HepG2 (cell line): ENCODE data around the gene GFAP. TPM values are rescaled to one million over a fixed set of nuclear protein-coding genes. Genes with fewer than 3 reads are reported as not detected.

ENCODE experiments used
- ATAC-seq: fragments of 200-7000 bp; cut with Tn5 transposase; 3 replicates; pipeline ENCODE4 v1.9.1; 2020; ENCODE audit warnings: mild to moderate bottlenecking, moderate library complexity
- BruUV-seq: library from RNA; stranded (reverse); fragments of 400-500 nt; replicated peaks from 2 replicates; lab custom pipeline; 2021; lab: Mats Ljungman, UMichigan
- CTCF ChIA-PET: fragments of 300-600 bp; formaldehyde crosslinking; extraction: SDS; loops from one replicate; lab custom pipeline; 2021; ENCODE audit warnings: low total read pairs, inconsistent platforms, low intra/inter-chr PET ratio; lab: Yijun Ruan, JAX
- POLR2A ChIA-PET: fragments of 350-600 bp; sonication (Branson Sonifier 250); formaldehyde crosslinking; loops from one replicate; lab custom pipeline; 2020; ENCODE audit warnings: antibody characterized with exemption, inconsistent platforms; lab: Yijun Ruan, JAX
- DNase-seq: peaks from one replicate; pipeline ENCODE4 v3.0.0-alpha.2; 2015; ENCODE audit warnings: low spot score
- FAIRE-seq: peaks from 3 replicates; lab custom pipeline; 2011; peaks lifted over from hg19 to GRCh38; lab: Jason Lieb, UNC
- H2AFZ ChIP-seq: one replicate; pipeline ENCODE4 v1.6.1; 2011; ENCODE audit warnings: low read length, inconsistent platforms
- H3K27ac ChIP-seq: fragments of 300-600 bp; 3 replicates; pipeline ENCODE4 v1.8.0; 2011; ENCODE audit warnings: mixed run types, mild to moderate bottlenecking, mixed read lengths, low read length, inconsistent platforms; ENCODE audit not compliant: insufficient read depth; ENCODE audit errors: extremely low read length
- H3K27me3 ChIP-seq, 2 experiments: fragments of 200-600 bp in 1 of 2; 2 replicates in 1 of 2; 3 replicates in 1 of 2; pipeline versions ENCODE4 v1.6.0 to v1.8.0; 2011; ENCODE audit warnings: low read length in 2 of 2, mild to moderate bottlenecking in 2 of 2, moderate library complexity in 2 of 2, inconsistent platforms in 1 of 2; ENCODE audit not compliant: insufficient read depth in 2 of 2, control insufficient read depth in 1 of 2
- H3K36me3 ChIP-seq, 2 experiments: fragments of 200-600 bp in 1 of 2; replicated peaks in 1 of 2; 2 replicates in 1 of 2; 3 replicates in 1 of 2; pipeline versions ENCODE4 v1.5.1 to v1.8.0; 2011; ENCODE audit warnings: low read length in 2 of 2, inconsistent platforms in 1 of 2; ENCODE audit not compliant: insufficient read depth in 2 of 2, control insufficient read depth in 1 of 2
- H3K4me1 ChIP-seq: 2 replicates; pipeline ENCODE4 v1.5.1; 2012; ENCODE audit warnings: low read length, inconsistent platforms; ENCODE audit not compliant: insufficient read depth
- H3K4me2 ChIP-seq: 2 replicates; pipeline ENCODE4 v1.6.0; 2011; ENCODE audit warnings: low read depth, low read length, inconsistent platforms
- H3K4me3 ChIP-seq, 3 experiments: fragments of 200-600 bp in 1 of 3; sonication (generic), shearing (Covaris generic) in 1 of 3; replicated peaks in 1 of 3; 2 replicates each; pipeline ENCODE4 v1.5.1; 2011 to 2016; ENCODE audit warnings: low read length in 3 of 3, inconsistent platforms in 2 of 3, low read depth in 2 of 3, mild to moderate bottlenecking in 2 of 3, control low read depth in 1 of 3, mixed read lengths in 1 of 3; ENCODE audit not compliant: insufficient read depth in 1 of 3
- H3K79me2 ChIP-seq: one replicate; pipeline ENCODE4 v1.6.1; 2011; ENCODE audit warnings: low read length, inconsistent platforms; ENCODE audit not compliant: insufficient read depth
- H3K9ac ChIP-seq: 2 replicates; pipeline ENCODE4 v1.6.0; 2011; ENCODE audit warnings: mild to moderate bottlenecking, low read depth, low read length, inconsistent platforms; ENCODE audit not compliant: insufficient read depth
- H3K9me3 ChIP-seq: 2 replicates; pipeline ENCODE4 v1.5.1; 2012; ENCODE audit warnings: mild to moderate bottlenecking, low read length
- H4K20me1 ChIP-seq: 2 replicates; pipeline ENCODE4 v1.6.0; 2011; ENCODE audit warnings: inconsistent platforms, mild to moderate bottlenecking, low read length, moderate library complexity; ENCODE audit not compliant: insufficient read depth
- HDAC1 ChIP-seq: sonication (generic); formaldehyde crosslinking; IDR thresholded peaks from 2 replicates; pipeline ENCODE4 v1.5.1; 2020; ENCODE audit warnings: mild to moderate bottlenecking, missing genetic modification reagents
- IRX3 ChIP-seq: sonication (generic); formaldehyde crosslinking; IDR thresholded peaks from 2 replicates; pipeline ENCODE4 v1.8.1; 2023; ENCODE audit warnings: mild to moderate bottlenecking, low read depth, missing genetic modification reagents, borderline replicate concordance
- KDM5A ChIP-seq: fragments of 200-600 bp; sonication (generic); IDR thresholded peaks from 2 replicates; pipeline ENCODE4 v1.7.0; 2018; ENCODE audit warnings: antibody characterized with exemption, mild to moderate bottlenecking, low read length, borderline replicate concordance
- MTA1 ChIP-seq: sonication (generic); formaldehyde crosslinking; IDR thresholded peaks from 2 replicates; pipeline ENCODE4 v1.4.0; 2020; ENCODE audit warnings: missing genetic modification reagents, mild to moderate bottlenecking, borderline replicate concordance
- POLR2A ChIP-seq, 2 experiments: IDR thresholded peaks; 2 replicates each; pipeline ENCODE4 v1.6.1; 2011; ENCODE audit warnings: low read depth in 2 of 2, low read length in 2 of 2, mild to moderate bottlenecking in 1 of 2, moderate library complexity in 1 of 2; ENCODE audit not compliant: insufficient read depth in 1 of 2
- RXRA ChIP-seq: sonication (generic); formaldehyde crosslinking; IDR thresholded peaks from 2 replicates; pipeline ENCODE4 v1.5.1; 2020; ENCODE audit warnings: missing genetic modification reagents
- ZBTB42 ChIP-seq: sonication (generic); formaldehyde crosslinking; IDR thresholded peaks from 2 replicates; pipeline ENCODE4 v1.5.0; 2020; ENCODE audit warnings: mild to moderate bottlenecking, missing genetic modification reagents
- WGBS: methylation state at CpG from one replicate; pipeline ENCODE4 v1.1.6; 2017; ENCODE audit warnings: low lambda C conversion rate; 5-methylcytosine and 5-hydroxymethylcytosine counted together
- in situ Hi-C: cut with HindIII; loops from 2 replicates; pipeline ENCODE4 v1.10.0; 2017; ENCODE audit warnings: low pct_unique_long_range_greater_than_20kb; ENCODE audit not compliant: extremely low pct_ligation_motif_present
- intact Hi-C: fragments of 100-400 bp; cut with micrococcal nuclease; formaldehyde crosslinking; loops from one replicate; pipeline ENCODE4 v1.10.0; 2022; ENCODE audit not compliant: unreplicated experiment
- polyA plus RNA-seq, 8 experiments: library from polyadenylated mRNA; depleted of rRNA in 3 of 8; stranded (reverse) in 7 of 8; unstranded in 1 of 8; fragments of >200 nt; fragmentation: Illumina TruSeq in 4 of 8; extraction: Trizol in 4 of 8; gene quantifications; 2 replicates each; pipeline versions ENCODE4 v1.2.1 to v1.2.3, GENCODE V29; 2011 to 2016; ENCODE audit warnings: low read depth in 4 of 8, missing spikeins in 1 of 8, mixed read lengths in 1 of 8; ENCODE audit not compliant: insufficient read depth in 1 of 8
- total RNA-seq, 5 experiments: library from RNA; depleted of rRNA; stranded (reverse); fragments of >200 nt; fragmentation: Illumina TruSeq; extraction: Trizol; gene quantifications; 2 replicates each; pipeline ENCODE4 v1.2.3, GENCODE V29; 2016; ENCODE audit warnings: low read depth in 1 of 5
- TF ChIP-seq, protein P1 (sequence below): sonication (generic); formaldehyde crosslinking; IDR thresholded peaks from 2 replicates; pipeline ENCODE4 v1.4.0; 2020; ENCODE audit warnings: missing genetic modification reagents
- TF ChIP-seq, protein P2 (sequence below): sonication (generic); formaldehyde crosslinking; IDR thresholded peaks from 2 replicates; pipeline ENCODE4 v1.4.0; 2020; ENCODE audit warnings: missing genetic modification reagents
- TF ChIP-seq, protein P3 (sequence below): sonication (generic); formaldehyde crosslinking; IDR thresholded peaks from 2 replicates; pipeline ENCODE4 v1.4.0; 2020; ENCODE audit warnings: missing genetic modification reagents

The GFAP gene
- total and polyA plus RNA-seq, 2 of the 13 experiments (the other 11 are each of a cell fraction or from before 2014, with no cell fraction given) = 0.11 to 0.29 TPM

GRCh38 chr17:44927696-44928095 is 12.4 kb upstream of the GFAP start (continued):
- TF ChIP-seq, protein P1, sequence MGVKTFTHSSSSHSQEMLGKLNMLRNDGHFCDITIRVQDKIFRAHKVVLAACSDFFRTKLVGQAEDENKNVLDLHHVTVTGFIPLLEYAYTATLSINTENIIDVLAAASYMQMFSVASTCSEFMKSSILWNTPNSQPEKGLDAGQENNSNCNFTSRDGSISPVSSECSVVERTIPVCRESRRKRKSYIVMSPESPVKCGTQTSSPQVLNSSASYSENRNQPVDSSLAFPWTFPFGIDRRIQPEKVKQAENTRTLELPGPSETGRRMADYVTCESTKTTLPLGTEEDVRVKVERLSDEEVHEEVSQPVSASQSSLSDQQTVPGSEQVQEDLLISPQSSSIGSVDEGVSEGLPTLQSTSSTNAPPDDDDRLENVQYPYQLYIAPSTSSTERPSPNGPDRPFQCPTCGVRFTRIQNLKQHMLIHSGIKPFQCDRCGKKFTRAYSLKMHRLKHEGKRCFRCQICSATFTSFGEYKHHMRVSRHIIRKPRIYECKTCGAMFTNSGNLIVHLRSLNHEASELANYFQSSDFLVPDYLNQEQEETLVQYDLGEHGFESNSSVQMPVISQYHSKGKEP (CRISPR knock-in tag) = no peak
- no peak for TF ChIP-seq HDAC1
- TF ChIP-seq MTA1 = no peak
- no peak for TF ChIP-seq RXRA (CRISPR knock-in tag)

GRCh38 chr17:44926821-44927525 is 11.7 kb upstream of the GFAP start:
- no peak for ATAC-seq
- H3K27ac ChIP-seq = no peak overlapping the region
- POLR2A ChIA-PET = no interaction called here
- no peaks in the 10 kb centered on the region for H3K79me2 ChIP-seq
- H4K20me1 ChIP-seq = no peaks in the 10 kb centered on the region
- 90% methylated on average over 9 of the region's 15 CpGs for WGBS
- H3K4me2 ChIP-seq = no peak overlapping the region
- peaks cover 4 to 13% of the 10 kb centered on the region in 2 experiments; a peak in 4 of 5 replicates for H3K27me3 ChIP-seq
- H3K36me3 ChIP-seq = peaks cover 42 to 63% of the 10 kb centered on the region in 2 experiments
- no peaks in the 10 kb centered on the region for H3K9me3 ChIP-seq
- H2AFZ ChIP-seq = no peak overlapping the region
- no peak overlapping the region for H3K9ac ChIP-seq
- no peak for FAIRE-seq
- BruUV-seq = no TSS peak
- intact Hi-C loops = no loop called here
- TF ChIP-seq ZBTB42 (CRISPR knock-in tag) (no peak), KDM5A (no peak), IRX3 (no peak), POLR2A (IDR thresholded peaks at IDR 0.05; ENCODE audit: insufficient read depth in 1 of 2, low read depth in 2 of 2, low read length in 2 of 2) (0 out of 4 replicates have a peak, but pooled peaks of 1 of the 2 experiments have one; percentile 0)
- TF ChIP-seq, protein P2, sequence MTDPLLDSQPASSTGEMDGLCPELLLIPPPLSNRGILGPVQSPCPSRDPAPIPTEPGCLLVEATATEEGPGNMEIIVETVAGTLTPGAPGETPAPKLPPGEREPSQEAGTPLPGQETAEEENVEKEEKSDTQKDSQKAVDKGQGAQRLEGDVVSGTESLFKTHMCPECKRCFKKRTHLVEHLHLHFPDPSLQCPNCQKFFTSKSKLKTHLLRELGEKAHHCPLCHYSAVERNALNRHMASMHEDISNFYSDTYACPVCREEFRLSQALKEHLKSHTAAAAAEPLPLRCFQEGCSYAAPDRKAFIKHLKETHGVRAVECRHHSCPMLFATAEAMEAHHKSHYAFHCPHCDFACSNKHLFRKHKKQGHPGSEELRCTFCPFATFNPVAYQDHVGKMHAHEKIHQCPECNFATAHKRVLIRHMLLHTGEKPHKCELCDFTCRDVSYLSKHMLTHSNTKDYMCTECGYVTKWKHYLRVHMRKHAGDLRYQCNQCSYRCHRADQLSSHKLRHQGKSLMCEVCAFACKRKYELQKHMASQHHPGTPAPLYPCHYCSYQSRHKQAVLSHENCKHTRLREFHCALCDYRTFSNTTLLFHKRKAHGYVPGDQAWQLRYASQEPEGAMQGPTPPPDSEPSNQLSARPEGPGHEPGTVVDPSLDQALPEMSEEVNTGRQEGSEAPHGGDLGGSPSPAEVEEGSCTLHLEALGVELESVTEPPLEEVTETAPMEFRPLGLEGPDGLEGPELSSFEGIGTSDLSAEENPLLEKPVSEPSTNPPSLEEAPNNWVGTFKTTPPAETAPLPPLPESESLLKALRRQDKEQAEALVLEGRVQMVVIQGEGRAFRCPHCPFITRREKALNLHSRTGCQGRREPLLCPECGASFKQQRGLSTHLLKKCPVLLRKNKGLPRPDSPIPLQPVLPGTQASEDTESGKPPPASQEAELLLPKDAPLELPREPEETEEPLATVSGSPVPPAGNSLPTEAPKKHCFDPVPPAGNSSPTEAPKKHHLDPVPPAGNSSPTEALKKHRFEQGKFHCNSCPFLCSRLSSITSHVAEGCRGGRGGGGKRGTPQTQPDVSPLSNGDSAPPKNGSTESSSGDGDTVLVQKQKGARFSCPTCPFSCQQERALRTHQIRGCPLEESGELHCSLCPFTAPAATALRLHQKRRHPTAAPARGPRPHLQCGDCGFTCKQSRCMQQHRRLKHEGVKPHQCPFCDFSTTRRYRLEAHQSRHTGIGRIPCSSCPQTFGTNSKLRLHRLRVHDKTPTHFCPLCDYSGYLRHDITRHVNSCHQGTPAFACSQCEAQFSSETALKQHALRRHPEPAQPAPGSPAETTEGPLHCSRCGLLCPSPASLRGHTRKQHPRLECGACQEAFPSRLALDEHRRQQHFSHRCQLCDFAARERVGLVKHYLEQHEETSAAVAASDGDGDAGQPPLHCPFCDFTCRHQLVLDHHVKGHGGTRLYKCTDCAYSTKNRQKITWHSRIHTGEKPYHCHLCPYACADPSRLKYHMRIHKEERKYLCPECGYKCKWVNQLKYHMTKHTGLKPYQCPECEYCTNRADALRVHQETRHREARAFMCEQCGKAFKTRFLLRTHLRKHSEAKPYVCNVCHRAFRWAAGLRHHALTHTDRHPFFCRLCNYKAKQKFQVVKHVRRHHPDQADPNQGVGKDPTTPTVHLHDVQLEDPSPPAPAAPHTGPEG (CRISPR knock-in tag) = no peak
- TF ChIP-seq, protein P3, sequence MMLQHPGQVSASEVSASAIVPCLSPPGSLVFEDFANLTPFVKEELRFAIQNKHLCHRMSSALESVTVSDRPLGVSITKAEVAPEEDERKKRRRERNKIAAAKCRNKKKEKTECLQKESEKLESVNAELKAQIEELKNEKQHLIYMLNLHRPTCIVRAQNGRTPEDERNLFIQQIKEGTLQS = no peak
- peaks cover 10% of the 10 kb centered on the region for H3K4me1 ChIP-seq
- H3K4me3 ChIP-seq = no peak overlapping the region
- CTCF ChIA-PET = no interaction called here
- DNase-seq = no peak
- in situ Hi-C loops = loop anchor here (10.0 kb wide), 1 partner anchor 178 kb away; no protein-coding TSS in a partner anchor
